IPS-NIHi11 (cell line): Measurements from ENCODE around the gene FOXG1.
A peak's percentile ranks its signal among the peaks of the same experiment; 100 is the strongest.

Experiments
- DNase-seq: peaks from one replicate; pipeline ENCODE4 v3.0.0; 2012; ENCODE audit warnings: mixed read lengths, low spot score

Gene FOXG1

DNA sequence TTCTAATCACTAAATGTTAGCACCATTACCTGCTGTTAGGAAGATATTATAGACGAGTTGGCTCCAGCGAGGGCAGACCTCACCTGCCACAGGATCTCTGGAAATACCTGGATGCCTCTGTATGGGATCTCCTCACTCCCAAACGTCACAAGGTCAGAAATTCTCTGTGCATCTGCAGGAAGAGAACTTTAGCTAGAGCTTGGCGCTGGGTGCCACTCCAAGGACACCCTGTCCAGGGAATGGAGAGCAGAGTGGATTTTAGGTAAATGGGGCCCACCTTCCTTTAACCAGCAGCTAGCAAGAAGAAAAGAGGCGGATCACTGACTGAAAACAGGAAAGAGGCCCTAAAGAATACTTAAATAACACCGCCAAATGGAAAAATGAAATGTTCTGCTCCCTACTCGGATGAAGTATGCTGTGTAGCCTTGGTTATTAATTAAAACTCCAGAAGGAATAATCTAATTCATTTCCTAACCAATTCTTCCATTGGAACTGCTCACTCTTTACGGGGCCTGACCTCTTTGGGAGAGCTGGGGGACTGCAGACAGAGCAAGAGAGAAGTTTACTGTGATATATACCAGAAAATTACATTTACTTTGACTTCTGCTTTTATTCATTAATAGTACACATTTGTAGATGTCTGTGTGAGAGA is 4.2 kb upstream of the FOXG1 start:
- no peak for DNase-seq

DNA sequence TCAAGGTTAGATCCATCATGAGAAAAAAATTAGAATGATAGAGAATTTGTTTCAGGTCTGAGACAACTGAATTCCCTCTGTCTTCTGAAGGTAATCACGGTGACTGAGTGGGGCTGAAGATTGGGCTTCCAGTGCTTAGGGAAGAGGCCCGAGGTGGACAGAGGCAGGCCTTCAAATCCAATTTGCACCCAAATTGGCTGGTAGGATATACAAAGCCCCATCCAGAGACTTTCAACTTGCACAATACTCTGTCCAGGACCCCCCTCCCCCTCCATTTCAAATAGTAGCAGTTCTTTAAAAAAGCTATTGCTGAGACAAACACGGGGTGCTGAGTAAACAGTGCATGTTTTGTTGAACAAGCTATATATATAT is 3.6 kb upstream of the FOXG1 start:
- no peak for DNase-seq

DNA sequence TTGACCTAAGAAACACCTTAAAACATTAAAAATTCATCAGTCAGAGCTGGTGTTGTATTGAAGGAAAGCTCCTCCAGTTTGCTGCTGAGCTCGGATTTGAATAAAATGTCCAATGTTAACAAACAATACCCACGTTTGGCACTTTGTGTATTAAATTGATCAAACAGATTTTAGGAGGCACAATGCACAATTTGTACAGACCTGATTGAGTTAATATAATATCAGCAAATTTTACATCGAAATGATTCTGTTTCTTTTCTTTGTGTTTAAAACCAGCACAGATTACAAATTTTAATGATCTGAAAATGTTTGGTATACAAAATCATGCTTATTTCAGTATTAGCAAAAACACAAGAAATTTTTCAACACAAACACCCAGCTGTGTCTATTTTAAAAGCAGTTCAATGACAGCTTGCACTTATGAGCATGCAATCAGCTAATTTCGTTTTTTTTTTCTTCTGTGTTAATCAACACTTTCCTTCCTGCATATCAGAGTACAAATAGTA is 2.8 kb upstream of the FOXG1 start:
- no peak for DNase-seq

DNA sequence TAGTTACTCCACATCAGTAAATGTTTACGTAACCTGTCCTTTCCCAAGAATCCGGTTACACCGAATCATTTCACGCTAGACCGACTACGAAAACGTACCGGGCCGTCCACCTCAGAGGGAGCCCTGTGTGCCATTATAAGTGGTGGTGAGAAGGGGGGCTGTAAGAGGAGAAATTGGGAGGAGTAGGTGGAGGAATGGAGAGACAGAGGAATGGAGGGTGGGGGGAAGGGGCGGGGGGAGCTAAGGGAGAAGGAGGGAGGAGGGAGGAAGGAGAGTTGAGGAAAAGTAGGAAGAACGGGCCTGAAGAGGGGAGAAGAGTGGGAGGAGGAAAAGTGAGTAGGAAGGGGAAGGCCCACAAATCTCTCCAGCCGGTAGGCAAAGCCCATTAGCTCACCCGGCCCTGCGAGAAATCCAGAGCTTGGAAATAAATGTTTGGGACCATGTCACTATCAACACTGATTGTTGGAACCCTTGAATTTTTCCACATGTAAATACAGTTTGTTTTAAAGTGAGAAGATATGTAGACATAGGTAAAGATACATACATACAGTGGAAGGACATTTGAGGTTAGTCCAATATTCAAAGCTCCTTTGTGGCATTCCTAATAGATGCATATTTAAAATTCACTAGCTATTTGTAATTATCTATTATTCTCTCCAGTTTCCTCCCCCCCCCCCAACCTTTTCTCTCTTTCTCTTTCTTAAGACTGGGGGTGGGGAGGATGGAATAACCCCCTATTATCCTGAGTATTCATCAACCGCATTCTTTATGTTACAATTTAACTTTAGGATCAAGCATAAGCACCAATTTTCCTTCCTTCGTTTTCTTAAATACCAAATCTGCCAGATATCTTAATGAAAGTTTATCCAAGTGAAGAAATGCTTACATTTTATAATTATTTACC is 2.1 kb upstream of the FOXG1 start:
- DNase-seq: no peak

DNA sequence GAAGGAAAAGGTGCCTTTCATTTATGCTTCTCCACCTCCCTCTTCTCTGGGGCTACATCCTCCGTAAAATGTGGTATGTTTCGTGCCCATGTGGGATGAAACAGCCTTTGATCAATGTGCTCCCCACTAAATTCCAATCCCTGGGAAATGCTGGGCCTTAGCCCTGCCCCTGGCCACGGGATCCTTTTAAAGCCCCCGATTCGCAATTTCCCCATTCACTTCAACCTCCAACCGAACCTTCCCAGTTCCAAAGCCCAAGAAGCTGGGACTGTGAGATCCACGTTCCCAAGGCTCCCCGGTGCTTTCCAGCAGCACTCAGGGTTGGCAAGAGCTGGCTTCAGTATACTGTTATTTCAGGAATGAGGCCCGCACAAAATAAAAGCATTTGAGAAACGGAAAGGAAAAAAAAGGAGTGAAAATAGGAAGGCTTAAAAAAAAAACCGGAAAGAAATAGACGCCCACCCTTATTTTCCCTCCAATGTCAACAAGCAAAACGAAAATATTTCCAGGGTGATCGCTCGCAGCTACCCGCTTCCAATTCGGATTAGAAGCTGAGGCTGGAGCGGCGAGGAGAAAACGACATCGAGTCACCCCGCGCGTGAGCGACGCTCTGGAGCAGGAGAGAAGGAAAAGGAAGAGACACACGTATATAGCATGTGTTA is 1.3 kb upstream of the FOXG1 start:
- DNase-seq: no peak

DNA sequence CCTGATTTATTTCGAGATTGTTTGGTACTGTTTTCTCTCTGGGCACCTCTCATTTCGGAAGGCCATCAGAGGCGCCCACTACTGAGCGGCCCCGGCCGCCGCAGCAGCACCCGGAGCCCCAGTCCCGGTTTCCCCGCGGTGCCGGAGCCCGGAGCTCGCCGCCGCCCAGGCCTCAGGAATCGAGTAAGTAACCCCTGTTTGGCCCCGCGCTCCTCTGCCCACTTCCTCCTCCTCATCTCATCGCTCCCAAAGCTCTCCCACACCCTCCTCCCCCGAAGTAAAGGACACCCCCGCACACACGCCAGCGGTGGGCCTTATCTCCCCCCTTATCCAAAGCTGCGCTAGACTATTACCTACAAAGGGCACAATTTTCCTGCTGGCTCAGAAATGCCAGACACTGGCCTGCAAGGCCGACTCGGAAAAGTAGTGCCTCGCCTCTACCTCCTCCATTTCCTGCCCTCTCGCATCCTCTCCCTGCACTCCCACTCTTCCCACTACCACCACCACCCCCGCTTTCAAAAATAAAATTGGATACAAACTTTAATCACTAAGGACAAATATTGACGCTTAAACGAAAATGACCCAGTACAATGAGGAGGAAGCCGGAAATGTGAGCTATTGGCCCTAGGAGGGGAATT is 637 bp upstream of the FOXG1 start:
- no peak for DNase-seq

DNA sequence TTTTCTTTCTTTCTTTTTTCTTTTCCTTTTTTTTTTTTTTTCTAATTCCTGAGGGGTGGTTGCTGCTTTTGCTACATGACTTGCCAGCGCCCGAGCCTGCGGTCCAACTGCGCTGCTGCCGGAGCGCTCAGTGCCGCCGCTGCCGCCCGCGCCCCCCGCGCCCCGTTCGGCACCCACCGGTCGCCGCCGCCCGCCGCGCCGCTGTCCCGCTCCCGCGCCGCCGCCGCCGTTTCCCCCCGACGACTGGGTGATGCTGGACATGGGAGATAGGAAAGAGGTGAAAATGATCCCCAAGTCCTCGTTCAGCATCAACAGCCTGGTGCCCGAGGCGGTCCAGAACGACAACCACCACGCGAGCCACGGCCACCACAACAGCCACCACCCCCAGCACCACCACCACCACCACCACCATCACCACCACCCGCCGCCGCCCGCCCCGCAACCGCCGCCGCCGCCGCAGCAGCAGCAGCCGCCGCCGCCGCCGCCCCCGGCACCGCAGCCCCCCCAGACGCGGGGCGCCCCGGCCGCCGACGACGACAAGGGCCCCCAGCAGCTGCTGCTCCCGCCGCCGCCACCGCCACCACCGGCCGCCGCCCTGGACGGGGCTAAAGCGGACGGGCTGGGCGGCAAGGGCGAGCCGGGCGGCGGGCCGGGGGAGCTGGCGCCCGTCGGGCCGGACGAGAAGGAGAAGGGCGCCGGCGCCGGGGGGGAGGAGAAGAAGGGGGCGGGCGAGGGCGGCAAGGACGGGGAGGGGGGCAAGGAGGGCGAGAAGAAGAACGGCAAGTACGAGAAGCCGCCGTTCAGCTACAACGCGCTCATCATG is 654 bp downstream of the FOXG1 start:
- no peak for DNase-seq

DNA sequence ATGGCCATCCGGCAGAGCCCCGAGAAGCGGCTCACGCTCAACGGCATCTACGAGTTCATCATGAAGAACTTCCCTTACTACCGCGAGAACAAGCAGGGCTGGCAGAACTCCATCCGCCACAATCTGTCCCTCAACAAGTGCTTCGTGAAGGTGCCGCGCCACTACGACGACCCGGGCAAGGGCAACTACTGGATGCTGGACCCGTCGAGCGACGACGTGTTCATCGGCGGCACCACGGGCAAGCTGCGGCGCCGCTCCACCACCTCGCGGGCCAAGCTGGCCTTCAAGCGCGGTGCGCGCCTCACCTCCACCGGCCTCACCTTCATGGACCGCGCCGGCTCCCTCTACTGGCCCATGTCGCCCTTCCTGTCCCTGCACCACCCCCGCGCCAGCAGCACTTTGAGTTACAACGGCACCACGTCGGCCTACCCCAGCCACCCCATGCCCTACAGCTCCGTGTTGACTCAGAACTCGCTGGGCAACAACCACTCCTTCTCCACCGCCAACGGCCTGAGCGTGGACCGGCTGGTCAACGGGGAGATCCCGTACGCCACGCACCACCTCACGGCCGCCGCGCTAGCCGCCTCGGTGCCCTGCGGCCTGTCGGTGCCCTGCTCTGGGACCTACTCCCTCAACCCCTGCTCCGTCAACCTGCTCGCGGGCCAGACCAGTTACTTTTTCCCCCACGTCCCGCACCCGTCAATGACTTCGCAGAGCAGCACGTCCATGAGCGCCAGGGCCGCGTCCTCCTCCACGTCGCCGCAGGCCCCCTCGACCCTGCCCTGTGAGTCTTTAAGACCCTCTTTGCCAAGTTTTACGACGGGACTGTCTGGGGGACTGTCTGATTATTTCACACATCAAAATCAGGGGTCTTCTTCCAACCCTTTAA is 1.5 kb downstream of the FOXG1 start:
- peak; percentile 73 for DNase-seq

DNA sequence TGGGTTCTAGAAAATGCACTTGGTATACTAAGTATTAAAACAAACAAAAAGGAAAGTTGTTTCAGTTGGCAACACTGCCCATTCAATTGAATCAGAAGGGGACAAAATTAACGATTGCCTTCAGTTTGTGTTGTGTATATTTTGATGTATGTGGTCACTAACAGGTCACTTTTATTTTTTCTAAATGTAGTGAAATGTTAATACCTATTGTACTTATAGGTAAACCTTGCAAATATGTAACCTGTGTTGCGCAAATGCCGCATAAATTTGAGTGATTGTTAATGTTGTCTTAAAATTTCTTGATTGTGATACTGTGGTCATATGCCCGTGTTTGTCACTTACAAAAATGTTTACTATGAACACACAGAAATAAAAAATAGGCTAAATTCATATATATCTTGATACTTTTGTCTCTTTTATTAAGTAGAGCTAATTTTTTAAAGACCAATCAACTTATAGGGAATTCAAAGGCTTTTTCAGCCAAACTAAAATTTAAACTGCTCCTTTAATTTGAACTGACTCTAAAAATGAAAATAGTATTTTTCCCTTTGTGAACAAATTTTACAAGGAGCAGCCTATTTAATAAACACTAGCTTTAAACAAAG is 2.8 kb downstream of the FOXG1 start:
- DNase-seq: no peak

DNA sequence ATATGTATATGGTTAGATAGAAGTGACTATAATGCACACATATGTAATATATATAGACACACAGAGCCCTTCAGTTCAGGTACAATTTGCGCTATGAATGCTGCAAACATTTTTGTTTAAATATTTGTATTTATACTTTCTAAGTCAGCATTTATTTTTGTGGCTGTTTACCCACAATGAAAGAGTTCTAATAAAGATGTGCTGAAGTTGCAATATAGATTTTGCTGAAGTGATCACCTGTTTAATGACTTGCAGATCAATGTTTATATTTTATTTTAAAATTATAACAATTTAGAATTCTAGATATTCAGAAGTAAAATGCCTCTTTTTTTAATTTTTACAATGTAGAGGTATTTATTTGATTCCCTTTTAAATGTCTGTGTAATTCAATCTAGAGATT is 3.5 kb downstream of the FOXG1 start:
- no peak for DNase-seq

DNA sequence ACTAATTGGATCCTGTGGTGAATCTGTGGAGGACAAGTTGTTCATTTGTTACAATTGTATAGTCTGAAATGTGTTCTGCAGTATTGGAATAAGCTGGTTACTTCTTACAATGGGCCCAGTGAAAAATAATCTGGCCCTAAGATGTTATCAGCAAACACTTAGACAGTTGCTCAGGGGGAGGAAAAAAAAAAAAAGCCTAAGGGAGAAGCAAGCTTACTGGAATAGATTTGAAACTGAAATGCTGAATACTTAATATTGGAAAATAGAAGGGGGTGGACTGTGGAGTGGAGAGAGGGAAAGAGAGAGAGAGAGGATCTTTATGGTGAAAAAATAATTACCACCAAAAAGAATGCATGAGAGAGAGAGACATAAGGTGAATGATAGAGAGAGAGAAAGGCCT is 4.0 kb downstream of the FOXG1 start:
- DNase-seq: no peak

DNA sequence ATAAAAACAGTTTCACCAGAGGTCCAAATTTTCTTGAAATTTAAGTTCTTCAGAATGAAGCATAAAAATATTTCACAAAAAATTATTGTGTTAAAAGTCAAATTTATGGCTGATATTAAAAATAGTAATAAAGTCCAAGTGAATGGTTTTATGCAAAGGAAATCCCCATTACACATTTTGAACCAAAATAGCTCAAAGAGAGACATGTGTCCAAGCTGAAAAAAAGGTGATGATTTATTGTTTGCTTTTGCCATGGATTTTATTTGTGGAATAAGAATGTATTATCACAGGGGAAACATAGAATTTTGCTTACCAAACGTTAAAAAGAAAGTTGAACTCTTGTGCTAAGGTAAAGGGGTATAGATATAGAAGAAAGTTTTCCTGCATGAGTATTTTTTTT is 4.6 kb downstream of the FOXG1 start:
- no peak for DNase-seq

DNA sequence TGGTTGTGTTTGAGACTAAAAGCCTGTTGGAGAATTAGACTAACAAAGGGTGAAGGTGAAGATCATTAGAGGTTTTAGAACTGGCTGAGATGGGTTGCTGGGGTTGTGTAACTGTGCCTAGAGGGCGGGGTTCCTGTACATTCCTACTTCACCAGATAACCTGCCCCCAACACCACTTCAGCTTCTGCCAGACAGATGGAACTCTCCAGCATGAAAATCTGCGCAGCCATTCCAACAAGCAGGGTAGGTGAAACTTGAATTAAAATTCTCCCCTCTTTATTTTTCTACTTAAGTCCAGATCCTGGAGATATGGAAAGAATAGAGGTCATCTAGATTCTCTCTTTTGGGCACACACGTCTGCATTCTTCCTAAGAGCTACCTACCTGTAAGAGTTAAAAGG is 6.0 kb downstream of the FOXG1 start:
- DNase-seq: no peak

DNA sequence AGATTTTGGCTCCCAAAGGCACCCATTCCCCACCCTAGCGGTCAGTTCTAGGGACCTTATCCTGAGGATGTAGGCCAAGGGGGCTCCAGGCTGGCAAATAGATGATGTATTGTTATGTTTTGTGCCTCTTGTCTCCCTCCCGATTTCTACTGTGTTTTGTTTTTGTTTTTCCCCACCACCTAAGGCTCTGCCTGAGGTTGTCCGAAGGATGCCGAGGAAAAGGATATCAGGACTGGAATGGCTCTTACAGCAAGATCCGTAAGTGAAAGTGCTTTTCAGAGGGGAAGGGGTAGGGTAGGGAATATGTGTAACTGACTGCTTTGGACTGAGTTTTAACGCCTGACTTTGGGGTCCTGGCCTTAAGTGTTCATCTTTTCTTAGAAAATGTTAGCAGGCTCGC is 6.6 kb downstream of the FOXG1 start:
- DNase-seq: no peak

DNA sequence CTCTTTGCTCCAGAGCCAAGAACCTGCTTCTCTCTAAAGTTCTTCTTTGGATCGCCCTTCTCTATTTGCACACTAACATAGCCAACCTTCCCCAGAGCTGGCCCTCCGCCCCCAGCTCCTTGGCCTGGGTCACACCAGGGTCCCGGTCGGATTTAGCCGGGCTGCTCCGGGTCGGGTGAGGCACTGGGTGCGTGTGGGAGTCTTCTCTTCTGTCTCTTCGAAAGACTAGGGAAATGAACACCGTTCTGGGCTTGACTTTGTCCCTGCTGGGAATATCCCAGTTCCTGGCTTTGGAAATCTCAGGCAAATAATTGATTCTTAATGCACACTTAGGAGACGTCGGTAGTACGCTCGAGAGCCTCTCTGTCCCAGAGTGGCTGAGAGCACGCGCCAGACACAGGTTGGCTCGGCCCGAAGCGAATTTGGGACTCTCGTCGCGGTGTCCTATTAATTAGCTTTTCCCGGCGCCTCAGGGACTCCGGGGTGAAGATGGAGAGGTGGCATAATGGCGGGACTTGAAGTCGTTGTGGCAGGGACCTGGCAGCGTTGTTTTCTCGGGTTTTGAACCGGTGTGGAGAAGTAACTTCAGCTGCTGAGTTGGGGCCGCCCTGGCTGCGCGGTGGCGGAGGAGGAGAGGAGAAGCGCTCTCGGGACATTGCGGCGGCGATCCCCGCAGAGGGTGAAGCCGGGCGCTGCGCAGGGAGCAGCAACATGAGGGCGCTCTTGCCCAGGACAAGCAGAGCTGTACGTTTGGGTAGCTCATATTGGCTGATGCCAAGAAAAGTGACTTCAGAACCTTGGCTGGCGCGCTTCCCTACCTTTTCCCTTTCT is 7.5 kb downstream of the FOXG1 start:
- DNase-seq: peak; percentile 71

DNA sequence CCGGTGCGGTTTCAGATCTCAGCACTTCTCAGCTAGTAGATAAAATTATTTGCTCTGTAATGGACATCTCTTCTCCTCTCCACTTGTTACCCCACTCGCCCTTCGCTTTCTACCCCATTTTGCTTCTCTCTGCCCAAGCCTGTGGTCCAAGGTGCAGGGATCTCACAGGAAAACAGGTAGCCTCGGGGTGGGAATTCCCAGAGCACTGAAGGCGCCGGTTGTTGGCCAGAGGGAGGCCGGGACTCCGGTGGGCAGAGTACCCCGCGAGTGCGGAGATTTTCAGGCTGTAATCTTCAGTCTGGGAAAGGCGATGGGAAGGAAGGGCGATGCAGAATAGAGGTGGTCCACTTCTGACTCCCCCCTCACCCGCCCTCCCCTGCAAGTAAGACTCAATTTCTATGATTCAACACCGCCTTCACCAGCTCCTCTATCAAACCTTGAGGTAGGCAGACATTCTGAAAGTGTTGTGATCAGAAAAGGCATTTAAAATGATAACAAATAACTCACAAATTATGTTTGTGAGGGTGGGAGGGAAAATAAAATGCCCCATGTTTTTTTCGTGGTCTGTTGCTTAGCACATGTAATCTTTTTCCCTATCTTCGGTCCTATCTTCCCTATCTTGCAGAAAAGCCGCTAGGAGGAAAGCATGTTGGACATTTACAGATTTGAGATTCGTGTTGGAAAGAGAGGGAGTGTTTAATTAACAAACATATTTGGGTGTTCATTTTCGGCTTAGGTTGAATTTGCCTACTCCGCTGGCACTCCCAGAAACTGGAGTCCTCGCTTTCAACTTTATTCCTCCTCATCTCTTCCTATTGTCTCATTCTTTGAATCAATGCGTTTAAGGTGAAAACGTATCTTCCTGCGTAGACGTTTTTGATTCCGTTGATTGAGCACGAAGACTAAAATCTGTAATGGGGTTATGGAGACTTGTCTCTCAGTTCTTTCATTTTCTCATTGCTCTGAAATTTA is 8.5 kb downstream of the FOXG1 start:
- DNase-seq: no peak

DNA sequence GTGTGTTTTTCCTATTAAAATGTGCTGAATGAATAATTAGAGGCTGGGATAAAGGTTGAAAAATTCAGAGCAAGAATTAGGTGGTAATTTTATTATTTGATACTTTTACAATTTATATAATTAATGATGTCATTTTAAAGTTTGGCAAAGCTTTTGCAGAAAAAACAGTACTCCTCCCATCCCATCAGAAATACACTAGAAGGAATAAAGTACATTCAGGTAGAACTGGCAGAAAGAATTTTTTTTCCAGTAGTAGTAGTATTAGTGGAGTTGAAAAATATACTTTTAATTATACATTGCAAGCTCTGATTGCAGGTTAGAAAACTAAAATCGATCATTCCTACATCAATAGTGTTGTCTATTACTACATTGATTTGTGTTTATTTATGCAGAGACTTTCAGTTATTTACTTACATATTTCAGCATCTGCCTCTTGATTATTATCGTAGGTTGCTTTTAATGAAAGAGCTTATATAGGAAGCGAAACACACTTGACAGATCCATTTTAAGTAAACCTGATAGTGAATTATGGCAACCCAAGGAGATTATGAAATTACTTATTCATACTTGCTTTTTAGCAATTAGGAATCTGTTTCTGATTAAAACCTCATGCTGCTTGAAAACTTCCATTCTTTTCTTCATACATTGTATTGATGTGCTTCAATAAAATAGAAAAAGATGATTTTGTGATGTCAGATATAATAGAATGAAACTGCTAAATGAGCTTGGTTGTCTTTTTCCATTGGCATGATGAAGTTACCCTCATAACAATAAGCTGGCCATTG is 10.1 kb downstream of the FOXG1 start:
- DNase-seq: no peak
